Endothelial cell of umbilical vein (primary cell): ENCODE results near the gene CARD11. TPM values are rescaled to one million over a fixed set of nuclear protein-coding genes. Genes with fewer than 3 reads are reported as not detected.

Experiments
- BruUV-seq: library from RNA; stranded (reverse); fragments of 400-500 nt; replicated peaks from 2 replicates; lab custom pipeline; 2021; lab: Mats Ljungman, UMichigan
- CTCF ChIA-PET: fragments of 300-600, 350-600 bp; sonication (Branson Sonifier 250); formaldehyde crosslinking; loops from one replicate; lab custom pipeline; 2021; ENCODE audit warnings: antibody characterized with exemption, inconsistent platforms; lab: Charles Lee
- POLR2A ChIA-PET: fragments of 300-600, 350-600 bp; sonication (Branson Sonifier 250); formaldehyde crosslinking; loops from one replicate; lab custom pipeline; 2021; ENCODE audit warnings: antibody characterized with exemption, inconsistent platforms; lab: Charles Lee
- DNase-seq: peaks from one replicate; pipeline ENCODE4 v3.0.0-alpha.2; 2011; ENCODE audit warnings: low read depth, low spot score
- FAIRE-seq: peaks from 2 replicates; lab custom pipeline; 2011; peaks lifted over from hg19 to GRCh38; lab: Jason Lieb, UNC
- H2AFZ ChIP-seq: 2 replicates; pipeline ENCODE4 v1.6.0; 2012; ENCODE audit warnings: low read depth, low read length, control low read depth, inconsistent platforms
- H3K27ac ChIP-seq: 2 replicates; pipeline ENCODE4 v1.5.1; 2011; ENCODE audit warnings: low read depth, mild to moderate bottlenecking, control low read depth, low read length, moderate library complexity; ENCODE audit not compliant: insufficient read depth
- H3K27me3 ChIP-seq, 2 experiments: 2 replicates each; pipeline versions ENCODE4 v1.6.0 to v1.6.1; 2011; ENCODE audit warnings: low read length in 2 of 2, mixed read lengths in 1 of 2; ENCODE audit not compliant: control insufficient read depth in 2 of 2, insufficient read depth in 2 of 2
- H3K36me3 ChIP-seq, 2 experiments: 2 replicates in 1 of 2; 3 replicates in 1 of 2; pipeline ENCODE4 v1.5.1; 2011; ENCODE audit warnings: low read length in 2 of 2, mild to moderate bottlenecking in 1 of 2, moderate library complexity in 1 of 2; ENCODE audit not compliant: control insufficient read depth in 2 of 2, insufficient read depth in 2 of 2; ENCODE audit errors: extremely low read depth in 1 of 2
- H3K4me1 ChIP-seq: 3 replicates; pipeline ENCODE4 v1.5.1; 2011; ENCODE audit warnings: mild to moderate bottlenecking, low read length; ENCODE audit not compliant: control insufficient read depth, insufficient read depth; ENCODE audit errors: extremely low read depth
- H3K4me2 ChIP-seq: 2 replicates; pipeline ENCODE4 v1.6.1; 2011; ENCODE audit warnings: low read length, control low read depth, mixed read lengths; ENCODE audit not compliant: insufficient read depth
- H3K4me3 ChIP-seq, 3 experiments: fragments of 200-600 bp in 1 of 3; sonication (generic), shearing (Covaris generic) in 1 of 3; replicated peaks in 1 of 3; 2 replicates each; pipeline ENCODE4 v1.5.1; 2011 to 2016; ENCODE audit warnings: control low read depth in 3 of 3, low read length in 3 of 3, mild to moderate bottlenecking in 2 of 3, inconsistent platforms in 1 of 3, low read depth in 1 of 3, moderate library complexity in 1 of 3; ENCODE audit not compliant: insufficient read depth in 1 of 3
- H3K79me2 ChIP-seq: 2 replicates; pipeline ENCODE4 v1.6.0; 2012; ENCODE audit warnings: low read length, inconsistent platforms; ENCODE audit not compliant: control insufficient read depth, insufficient read depth
- H3K9ac ChIP-seq: replicated peaks from 2 replicates; pipeline ENCODE3; 2011; ENCODE audit warnings: low read length, control low read depth; ENCODE audit not compliant: insufficient read depth; ENCODE audit errors: extremely low read depth
- H3K9me1 ChIP-seq: replicated peaks from 3 replicates; pipeline ENCODE4 v1.6.0; 2011; ENCODE audit warnings: mild to moderate bottlenecking, low read length; ENCODE audit not compliant: control insufficient read depth, insufficient read depth; ENCODE audit errors: extremely low read depth
- H3K9me3 ChIP-seq: replicated peaks from 2 replicates; pipeline ENCODE4 v1.5.1; 2012; ENCODE audit warnings: low read length, inconsistent platforms; ENCODE audit not compliant: control insufficient read depth, insufficient read depth
- H4K20me1 ChIP-seq: replicated peaks from 2 replicates; pipeline ENCODE3; 2011; ENCODE audit warnings: mild to moderate bottlenecking, low read length; ENCODE audit not compliant: control insufficient read depth, insufficient read depth; ENCODE audit errors: extremely low read depth
- EZH2 ChIP-seq: IDR thresholded peaks from 2 replicates; pipeline ENCODE4 v1.6.1; 2012; ENCODE audit warnings: borderline replicate concordance, low read depth, mild to moderate bottlenecking, moderate library complexity, low read length, inconsistent platforms; ENCODE audit not compliant: severe bottlenecking
- FOS ChIP-seq: IDR thresholded peaks from 2 replicates; pipeline ENCODE4 v1.6.1; 2011; ENCODE audit warnings: mild to moderate bottlenecking, low read length, moderate library complexity, borderline replicate concordance; ENCODE audit not compliant: insufficient read depth
- GATA2 ChIP-seq: IDR thresholded peaks from 2 replicates; pipeline ENCODE4 v1.7.0; 2011; ENCODE audit warnings: low read depth, mild to moderate bottlenecking, moderate library complexity, mixed read lengths, low read length; ENCODE audit not compliant: insufficient read length, insufficient read depth
- JUN ChIP-seq: IDR thresholded peaks from 2 replicates; pipeline ENCODE4 v1.6.1; 2011; ENCODE audit warnings: borderline replicate concordance, low read depth; ENCODE audit not compliant: insufficient read length, insufficient read depth
- MYC ChIP-seq: IDR thresholded peaks from one replicate; pipeline ENCODE4 v1.6.1; 2011; ENCODE audit warnings: mild to moderate bottlenecking, low read depth, low read length
- POLR2A ChIP-seq: IDR thresholded peaks from 2 replicates; pipeline ENCODE4 v1.6.1; 2012; ENCODE audit warnings: low read depth, mild to moderate bottlenecking, control low read depth, low read length
- POLR2AphosphoS5 ChIP-seq: IDR thresholded peaks from 2 replicates; pipeline ENCODE4 v1.6.1; 2012; ENCODE audit warnings: low read depth, mild to moderate bottlenecking, control low read depth, low read length, moderate library complexity; ENCODE audit not compliant: insufficient read depth
- dilution Hi-C: fragments of 300-500 bp; cut with MboI; formaldehyde crosslinking; loops from one replicate; pipeline ENCODE4 v1.15.0; 2019; ENCODE audit warnings: low sequenced_read_pairs; ENCODE audit not compliant: extremely low pct_ligation_motif_present
- intact Hi-C: fragments of 100-400 bp; cut with micrococcal nuclease; formaldehyde crosslinking; loops from one replicate; pipeline ENCODE4 v1.10.0; 2022
- polyA plus RNA-seq, 4 experiments: library from polyadenylated mRNA; depleted of rRNA in 3 of 4; stranded (reverse) in 3 of 4; unstranded in 1 of 4; fragments of >200 nt; gene quantifications; 2 replicates each; pipeline versions ENCODE4 v1.2.1 to v1.2.3, GENCODE V29; 2011 to 2012; ENCODE audit warnings: missing spikeins in 1 of 4
- total RNA-seq: library from RNA; stranded (reverse); gene quantifications from 2 replicates; pipeline ENCODE4 v1.2.3, GENCODE V29; 2021
- TF ChIP-seq, protein P1 (sequence below), 2 donors: IDR thresholded peaks; 1 replicate in 1 of 2; 2 replicates in 1 of 2; pipeline ENCODE4 v1.5.1; 2011; ENCODE audit warnings: low read length in 2 of 2, mild to moderate bottlenecking in 2 of 2, moderate library complexity in 2 of 2, control low read depth in 1 of 2, inconsistent platforms in 1 of 2, low read depth in 1 of 2; ENCODE audit not compliant: insufficient read depth in 1 of 2; ENCODE audit errors: extremely low read depth in 1 of 2
- TF ChIP-seq, protein P2 (sequence below): IDR thresholded peaks from 2 replicates; pipeline ENCODE4 v1.6.1; 2011; ENCODE audit not compliant: insufficient read depth, insufficient read length

Gene CARD11
- total and polyA plus RNA-seq, 2 donors (not counting 3 experiments of a cell fraction or from before 2014, with no cell fraction given) = 20.4 to 41.8 TPM

DNA sequence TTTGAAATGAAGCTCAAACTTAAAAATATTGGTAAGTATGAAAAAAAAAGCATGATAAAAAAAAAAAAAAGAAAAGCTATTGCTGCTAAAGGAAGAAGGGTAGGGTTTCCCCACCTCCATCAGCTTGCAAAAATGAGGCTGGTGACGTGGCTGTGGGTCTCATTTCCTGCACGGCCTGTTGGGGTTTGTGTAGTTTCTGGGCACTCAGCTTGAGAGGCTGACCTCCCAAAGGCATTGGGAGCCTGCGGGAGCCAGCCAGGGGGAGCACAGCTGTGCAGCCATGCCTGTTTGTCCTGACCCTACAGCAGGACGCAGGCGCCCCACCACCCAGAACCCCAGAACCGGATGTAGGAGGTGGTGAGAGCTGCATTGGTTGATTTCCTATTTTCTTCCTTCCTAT, 48.8 kb upstream of the CARD11 start:
- Histone ChIP-seq H3K27ac (no peak overlapping the region), H3K4me1 (no peaks in the 10 kb centered on the region), H3K36me3 (no peaks in the 10 kb centered on the region), H3K9me1 (no peaks in the 10 kb centered on the region), H3K79me2 (no peaks in the 10 kb centered on the region), H3K9ac (no peak overlapping the region), H3K9me3 (no peaks in the 10 kb centered on the region), H3K4me3 (no peak overlapping the region), H3K4me2 (no peak overlapping the region), H4K20me1 (no peaks in the 10 kb centered on the region), H3K27me3 (peaks cover 0 to 4% of the 10 kb centered on the region in 2 experiments), H2AFZ (no peak overlapping the region)
- dilution Hi-C loops (no loop called here), intact Hi-C loops (no loop called here)
- DNase-seq (no peak), FAIRE-seq (no peak)
- no peak for TF ChIP-seq POLR2AphosphoS5
- no peak for TF ChIP-seq POLR2A
- TF ChIP-seq, protein P1, sequence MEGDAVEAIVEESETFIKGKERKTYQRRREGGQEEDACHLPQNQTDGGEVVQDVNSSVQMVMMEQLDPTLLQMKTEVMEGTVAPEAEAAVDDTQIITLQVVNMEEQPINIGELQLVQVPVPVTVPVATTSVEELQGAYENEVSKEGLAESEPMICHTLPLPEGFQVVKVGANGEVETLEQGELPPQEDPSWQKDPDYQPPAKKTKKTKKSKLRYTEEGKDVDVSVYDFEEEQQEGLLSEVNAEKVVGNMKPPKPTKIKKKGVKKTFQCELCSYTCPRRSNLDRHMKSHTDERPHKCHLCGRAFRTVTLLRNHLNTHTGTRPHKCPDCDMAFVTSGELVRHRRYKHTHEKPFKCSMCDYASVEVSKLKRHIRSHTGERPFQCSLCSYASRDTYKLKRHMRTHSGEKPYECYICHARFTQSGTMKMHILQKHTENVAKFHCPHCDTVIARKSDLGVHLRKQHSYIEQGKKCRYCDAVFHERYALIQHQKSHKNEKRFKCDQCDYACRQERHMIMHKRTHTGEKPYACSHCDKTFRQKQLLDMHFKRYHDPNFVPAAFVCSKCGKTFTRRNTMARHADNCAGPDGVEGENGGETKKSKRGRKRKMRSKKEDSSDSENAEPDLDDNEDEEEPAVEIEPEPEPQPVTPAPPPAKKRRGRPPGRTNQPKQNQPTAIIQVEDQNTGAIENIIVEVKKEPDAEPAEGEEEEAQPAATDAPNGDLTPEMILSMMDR (IDR thresholded peaks at IDR 0.05; ENCODE audit: extremely low read depth in 1 of 2, insufficient read depth in 1 of 2, low read depth in 1 of 2, low read length in 2 of 2) = no peak
- TF ChIP-seq, protein P2, sequence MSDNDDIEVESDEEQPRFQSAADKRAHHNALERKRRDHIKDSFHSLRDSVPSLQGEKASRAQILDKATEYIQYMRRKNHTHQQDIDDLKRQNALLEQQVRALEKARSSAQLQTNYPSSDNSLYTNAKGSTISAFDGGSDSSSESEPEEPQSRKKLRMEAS = no peak
- no peak for TF ChIP-seq EZH2
- CTCF ChIA-PET = interaction anchor here (0.7 to 2.4 kb wide), 7 partner anchors 9 to 228 kb away, joined by 3 to 6 read pairs (median 3); no protein-coding TSS in a partner anchor
- no TSS peak for BruUV-seq
- POLR2A ChIA-PET = no interaction called here

DNA sequence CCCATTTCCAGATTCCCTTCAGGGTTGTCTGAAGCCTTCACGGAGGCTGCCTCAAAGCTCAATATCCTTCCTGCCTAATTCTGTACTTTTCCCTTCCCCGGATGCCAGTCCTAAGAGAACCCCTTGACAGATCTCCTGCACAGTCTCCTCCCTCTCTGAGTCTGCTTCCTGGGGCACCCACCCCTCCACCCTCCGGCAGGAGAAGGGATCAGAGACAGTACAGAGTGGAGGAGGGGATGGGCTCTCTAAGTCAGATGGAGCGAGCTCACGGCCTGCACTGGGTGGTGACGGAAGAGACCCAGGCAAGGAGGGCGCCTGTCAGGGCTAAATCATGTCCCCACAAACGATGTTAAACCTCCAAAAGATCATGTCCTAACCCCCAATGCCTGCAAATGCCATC, 48.0 kb upstream of the CARD11 start:
- H3K9ac ChIP-seq = no peak overlapping the region
- intact Hi-C loops = no loop called here
- H3K27ac ChIP-seq = no peak overlapping the region
- no peak overlapping the region for H2AFZ ChIP-seq
- FAIRE-seq = no peak
- H3K9me1 ChIP-seq = no peaks in the 10 kb centered on the region
- POLR2A ChIA-PET = no interaction called here
- no peak overlapping the region for H3K4me3 ChIP-seq
- dilution Hi-C loops = no loop called here
- H3K36me3 ChIP-seq = no peaks in the 10 kb centered on the region
- no peaks in the 10 kb centered on the region for H3K9me3 ChIP-seq
- no peaks in the 10 kb centered on the region for H4K20me1 ChIP-seq
- DNase-seq = no peak
- H3K4me2 ChIP-seq = no peak overlapping the region
- BruUV-seq = no TSS peak
- H3K27me3 ChIP-seq = peaks cover 0 to 2% of the 10 kb centered on the region in 2 experiments
- H3K79me2 ChIP-seq = no peaks in the 10 kb centered on the region
- CTCF ChIA-PET = interaction anchor here (0.7 to 2.4 kb wide), 4 partner anchors 8 to 156 kb away, joined by 3 to 6 read pairs (median 4); no protein-coding TSS in a partner anchor
- TF ChIP-seq, protein P2 = no peak
- no peak for TF ChIP-seq FOS
- TF ChIP-seq GATA2 = no peak
- no peak for TF ChIP-seq POLR2A
- TF ChIP-seq JUN = no peak
- no peak for TF ChIP-seq MYC
- TF ChIP-seq, protein P1 (IDR thresholded peaks at IDR 0.05; ENCODE audit: extremely low read depth in 1 of 2, insufficient read depth in 1 of 2, low read depth in 1 of 2, low read length in 2 of 2) = no peak
- no peak for TF ChIP-seq POLR2AphosphoS5
- TF ChIP-seq EZH2 = no peak
- no peaks in the 10 kb centered on the region for H3K4me1 ChIP-seq
